Ovary (tissue), 9 donors: ENCODE results near the gene TFIP11. TPM values are rescaled to one million over a fixed set of nuclear protein-coding genes. Genes with fewer than 3 reads are reported as not detected.

Experiments used
- DNase-seq, 5 donors: peaks; one replicate each; pipeline ENCODE4 v3.0.0-alpha.2; 2019 to 2020
- H3K27ac ChIP-seq, 2 donors: fragments of 200-600 bp; one replicate each; pipeline versions ENCODE4 v1.5.1 to v1.8.0; 2019 to 2022
- H3K27me3 ChIP-seq: fragments of 200-600 bp; one replicate; pipeline ENCODE4 v1.8.0; 2022
- H3K36me3 ChIP-seq: fragments of 200-600 bp; sonication (generic); one replicate; pipeline ENCODE4 v1.5.1; 2019
- H3K4me1 ChIP-seq: one replicate; pipeline ENCODE4 v1.8.1; 2013; ENCODE audit warnings: mild to moderate bottlenecking, moderate library complexity; ENCODE audit not compliant: insufficient read depth
- H3K4me3 ChIP-seq: fragments of 200-600 bp; sonication (generic); one replicate; pipeline ENCODE4 v1.5.1; 2017
- H3K9me3 ChIP-seq, 2 donors: fragments of 200-600 bp in 1 of 2; sonication (generic) in 1 of 2; one replicate each; pipeline versions ENCODE4 v1.5.1 to v1.8.1; 2013 to 2019; ENCODE audit warnings: mild to moderate bottlenecking in 1 of 2, moderate library complexity in 1 of 2
- EP300 ChIP-seq: sonication (generic); formaldehyde crosslinking; IDR thresholded peaks from one replicate; pipeline ENCODE4 v1.6.1; 2017; ENCODE audit warnings: antibody characterized with exemption
- POLR2A ChIP-seq: fragments of 450-650 bp; IDR thresholded peaks from one replicate; pipeline ENCODE4 v1.6.1; 2017; ENCODE audit warnings: antibody characterized with exemption, mild to moderate bottlenecking, moderate library complexity
- WGBS, 3 donors: extraction: QIAGEN DNeasy Blood & Tissue Kit in 1 of 3; methylation state at CpG; one replicate each; pipeline versions ENCODE4 v1.1.5 to v1.1.7; 2013 to 2017; 5-methylcytosine and 5-hydroxymethylcytosine counted together
- intact Hi-C, 4 donors: fragments of 100-400 bp; cut with DNase I; formaldehyde crosslinking; loops; one replicate each; pipeline versions ENCODE4 v1.11.0 to v1.15.1; 2022 to 2023
- polyA plus RNA-seq, 2 donors: library from polyadenylated mRNA; stranded (reverse); fragments of 200-250 nt in 1 of 2; fragments of 350-450 nt in 1 of 2; fragmentation: Illumina TruSeq in 1 of 2; extraction: RNeasy Lipid Tissue Mini Kit (QIAGEN cat#74804) in 1 of 2; gene quantifications; one replicate each; pipeline ENCODE4 v1.2.3, GENCODE V29; 2013 to 2014
- total RNA-seq, 7 donors: library from RNA; depleted of rRNA in 2 of 7; stranded (reverse); fragments of >200 nt in 2 of 7; fragmentation: NEBNext Ultra II Directional in 3 of 7; extraction: Animal tissue kit (Norgen Biotek cat#: 25700) in 3 of 7; gene quantifications; one replicate each; pipeline versions ENCODE4 v1.1.0 to v1.2.4, GENCODE V29; 2016 to 2023
- TF ChIP-seq, protein P1 (sequence below), 3 donors: fragments of 450-650 bp in 2 of 3; fragments of 200-600 bp in 1 of 3; IDR thresholded peaks; one replicate each; pipeline versions ENCODE4 v1.5.1 to v1.8.0; 2016 to 2022; ENCODE audit warnings: antibody characterized with exemption in 3 of 3, mild to moderate bottlenecking in 1 of 3
- donor health status: DM: no; HTN: no; CAD: no; lungs with moderate emphysema.
- donor health status: DM: no; HTN: no; CAD: no.
- donor health status: Bipolar disorder and iron deficiency.
- donor health status: DM: yes; HTN: yes; CAD: no.
- donor health status: DM: no; HTN: no; CAD: no.
- donor health status: DM: yes; HTN: yes; CAD: no.

The TFIP11 gene
- total and polyA plus RNA-seq, 9 donors, result 10.8 to 31.0 (median 26.3) TPM

DNA sequence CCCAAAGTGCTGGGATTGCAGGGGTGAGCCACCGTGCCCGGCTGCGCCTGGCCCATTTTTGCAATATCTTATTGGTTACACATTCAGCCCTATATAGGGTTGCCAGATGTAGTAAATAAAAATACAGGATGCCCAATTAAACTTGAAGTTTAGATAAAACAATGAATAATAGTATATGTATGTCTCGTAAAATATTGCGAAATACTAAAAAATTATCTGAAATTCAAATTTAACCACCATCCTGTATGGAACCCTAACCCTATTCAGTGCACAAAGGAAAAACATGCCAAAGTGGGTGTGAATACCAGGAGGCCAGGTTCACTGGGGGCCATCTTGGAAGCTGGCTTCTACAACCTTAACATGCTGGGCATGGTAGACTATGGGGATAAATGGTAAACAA is 5.2 kb upstream of the TFIP11 start:
- Histone ChIP-seq H3K9me3 (no peaks in the 10 kb centered on the region), H3K4me1 (peaks cover 2% of the 10 kb centered on the region), H3K27me3 (no peaks in the 10 kb centered on the region), H3K4me3 (no peak overlapping the region), H3K27ac (no peak overlapping the region), H3K36me3 (no peaks in the 10 kb centered on the region)
- no peak for DNase-seq
- no peak for TF ChIP-seq EP300
- TF ChIP-seq, protein P1, sequence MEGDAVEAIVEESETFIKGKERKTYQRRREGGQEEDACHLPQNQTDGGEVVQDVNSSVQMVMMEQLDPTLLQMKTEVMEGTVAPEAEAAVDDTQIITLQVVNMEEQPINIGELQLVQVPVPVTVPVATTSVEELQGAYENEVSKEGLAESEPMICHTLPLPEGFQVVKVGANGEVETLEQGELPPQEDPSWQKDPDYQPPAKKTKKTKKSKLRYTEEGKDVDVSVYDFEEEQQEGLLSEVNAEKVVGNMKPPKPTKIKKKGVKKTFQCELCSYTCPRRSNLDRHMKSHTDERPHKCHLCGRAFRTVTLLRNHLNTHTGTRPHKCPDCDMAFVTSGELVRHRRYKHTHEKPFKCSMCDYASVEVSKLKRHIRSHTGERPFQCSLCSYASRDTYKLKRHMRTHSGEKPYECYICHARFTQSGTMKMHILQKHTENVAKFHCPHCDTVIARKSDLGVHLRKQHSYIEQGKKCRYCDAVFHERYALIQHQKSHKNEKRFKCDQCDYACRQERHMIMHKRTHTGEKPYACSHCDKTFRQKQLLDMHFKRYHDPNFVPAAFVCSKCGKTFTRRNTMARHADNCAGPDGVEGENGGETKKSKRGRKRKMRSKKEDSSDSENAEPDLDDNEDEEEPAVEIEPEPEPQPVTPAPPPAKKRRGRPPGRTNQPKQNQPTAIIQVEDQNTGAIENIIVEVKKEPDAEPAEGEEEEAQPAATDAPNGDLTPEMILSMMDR (IDR thresholded peaks at IDR 0.05), result no peak
- no peak for TF ChIP-seq POLR2A
- intact Hi-C loops, result no loop called here
- 93 to 96% (median 95%) methylated on average over 5 of the region's 5 CpGs for WGBS, 3 donors

GRCh38 chr22:26516503-26516902 is 4.2 kb upstream of the TFIP11 start:
- Histone ChIP-seq H3K4me1 (peaks cover 5% of the 10 kb centered on the region), H3K36me3 (no peaks in the 10 kb centered on the region), H3K27me3 (no peaks in the 10 kb centered on the region), H3K9me3 (no peaks in the 10 kb centered on the region), H3K4me3 (no peak overlapping the region), H3K27ac (no peak overlapping the region)
- intact Hi-C loops, result no loop called here
- TF ChIP-seq, protein P1 (IDR thresholded peaks at IDR 0.05), result no peak
- no peak for TF ChIP-seq EP300
- no peak for TF ChIP-seq POLR2A
- WGBS, 3 donors, result 70 to 96% (median 90%) methylated on average over 1 of the region's 1 CpG
- DNase-seq, result no peak

GRCh38 chr22:26515931-26516330 is 3.7 kb upstream of the TFIP11 start:
- Histone ChIP-seq H3K27ac (no peak overlapping the region), H3K4me1 (peaks cover 6% of the 10 kb centered on the region), H3K9me3 (no peaks in the 10 kb centered on the region), H3K36me3 (no peaks in the 10 kb centered on the region), H3K27me3 (no peaks in the 10 kb centered on the region), H3K4me3 (no peak overlapping the region)
- 69 to 73% (median 72%) methylated on average over 3 of the region's 3 CpGs for WGBS, 3 donors
- DNase-seq, result no peak
- intact Hi-C loops, result no loop called here
- TF ChIP-seq, protein P1 (IDR thresholded peaks at IDR 0.05), result no peak
- TF ChIP-seq EP300 (no peak), POLR2A (no peak)

DNA sequence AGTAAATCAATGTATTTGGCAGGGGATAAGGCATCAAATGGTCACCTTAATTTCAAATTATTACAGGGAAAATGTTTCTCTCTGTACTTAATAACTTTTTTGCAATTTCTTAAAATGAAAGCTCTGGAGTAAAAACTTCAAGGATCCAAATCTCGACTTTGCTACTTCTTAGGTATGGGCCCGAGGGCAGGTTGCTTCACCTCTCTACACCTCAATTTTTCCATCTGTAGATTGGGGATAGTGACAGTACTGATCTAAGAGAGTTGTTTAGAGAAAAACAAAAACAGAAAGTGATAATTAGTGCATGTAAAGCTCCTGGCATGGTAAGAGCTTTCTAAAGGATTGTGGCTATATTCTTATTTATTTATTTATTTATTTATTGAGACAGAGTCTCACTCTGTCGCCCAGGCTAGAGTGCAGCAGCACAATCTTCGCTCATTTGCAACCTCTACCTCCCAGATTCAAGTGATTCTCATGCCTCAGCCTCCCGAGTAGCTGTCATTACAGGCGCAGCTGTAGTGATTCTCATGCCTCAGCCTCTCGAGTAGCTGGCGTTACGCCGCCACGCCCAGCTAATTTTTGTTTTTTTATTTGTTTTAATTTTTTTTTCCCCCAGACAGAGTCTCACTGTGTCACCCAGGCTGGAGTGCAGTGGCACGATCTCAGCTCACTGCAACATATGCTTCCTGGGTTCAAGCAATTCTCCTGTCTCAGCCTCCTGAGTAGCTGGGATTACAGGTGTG is 2.3 kb upstream of the TFIP11 start:
- WGBS, 3 donors, result 94 to 96% (median 95%) methylated on average over 12 of the region's 12 CpGs
- intact Hi-C loops, result no loop called here
- peaks cover 6% of the 10 kb centered on the region for H3K4me1 ChIP-seq
- no peak overlapping the region for H3K27ac ChIP-seq
- no peak overlapping the region for H3K4me3 ChIP-seq
- no peaks in the 10 kb centered on the region for H3K36me3 ChIP-seq
- TF ChIP-seq EP300 (no peak), POLR2A (no peak)
- TF ChIP-seq, protein P1 (IDR thresholded peaks at IDR 0.05), result no peak
- DNase-seq, result no peak
- H3K27me3 ChIP-seq, result no peaks in the 10 kb centered on the region
- H3K9me3 ChIP-seq, result no peaks in the 10 kb centered on the region
